HCT116 (cell line): ENCODE data around the gene KANK2. TPM values are rescaled to one million over a fixed set of nuclear protein-coding genes. Genes with fewer than 3 reads are reported as not detected.

Source experiments
- ATAC-seq: fragments of 200-7000 bp; cut with Tn5 transposase; 2 replicates; pipeline ENCODE4 v1.9.1; 2020; ENCODE audit warnings: mild to moderate bottlenecking, moderate library complexity
- BruUV-seq: library from RNA; stranded (reverse); fragments of 400-500 nt; replicated peaks from 2 replicates; lab custom pipeline; 2021; lab: Mats Ljungman, UMichigan
- CTCF ChIA-PET: fragments of 300-600 bp; sonication (Branson Sonifier 250); formaldehyde crosslinking; loops from one replicate; lab custom pipeline; 2021; ENCODE audit warnings: antibody characterized with exemption; lab: Charles Lee
- POLR2A ChIA-PET: fragments of 300-600, 350-600 bp; sonication (Branson Sonifier 250); formaldehyde crosslinking; loops from one replicate; lab custom pipeline; 2021; ENCODE audit warnings: antibody characterized with exemption; lab: Charles Lee
- RAD21 ChIA-PET, 2 experiments: fragments of 300-600 bp; sonication (Branson Sonifier 250); formaldehyde crosslinking; loops; one replicate each; lab custom pipeline; 2023; ENCODE audit warnings: low total read pairs in 2 of 2; ENCODE audit not compliant: uncharacterized antibody in 2 of 2, unreplicated experiment in 2 of 2, low non-redundant PET in 1 of 2; lab: Charles Lee
- DNase-seq: peaks from one replicate; pipeline ENCODE4 v3.0.0-alpha.2; 2010; ENCODE audit warnings: low read depth, low spot score
- H2AFZ ChIP-seq: fragments of 200-600 bp; shearing (Covaris generic), sonication (generic); 2 replicates; pipeline ENCODE4 v1.6.1; 2017; ENCODE audit warnings: low read depth, mixed run types, mixed read lengths, antibody characterized with exemption, low read length; ENCODE audit not compliant: poor library complexity, severe bottlenecking
- H3K27ac ChIP-seq: 2 replicates; pipeline ENCODE4 v1.5.1; 2012; ENCODE audit warnings: low read depth, low read length
- H3K27me3 ChIP-seq: fragments of 200-600 bp; sonication (generic); 2 replicates; pipeline ENCODE4 v1.6.1; 2016; ENCODE audit warnings: mixed run types, low read length, mixed read lengths; ENCODE audit not compliant: insufficient read depth
- H3K36me3 ChIP-seq, 2 experiments: fragments of 200-500 bp in 1 of 2; fragments of 200-600 bp in 1 of 2; sonication (Bioruptor generic) in 1 of 2; sonication (generic) in 1 of 2; 2 replicates each; pipeline versions ENCODE4 v1.5.1 to v1.6.1; 2014 to 2016; ENCODE audit warnings: low read length in 2 of 2, inconsistent platforms in 1 of 2, mixed read lengths in 1 of 2, mixed run types in 1 of 2; ENCODE audit not compliant: insufficient read depth in 2 of 2, control insufficient read depth in 1 of 2
- H3K4me1 ChIP-seq, 2 experiments: fragments of 200-600 bp in 1 of 2; sonication (generic) in 1 of 2; 2 replicates each; pipeline versions ENCODE4 v1.5.1 to v1.6.1; 2012 to 2017; ENCODE audit warnings: low read length in 2 of 2, inconsistent platforms in 1 of 2, mild to moderate bottlenecking in 1 of 2, mixed read lengths in 1 of 2, mixed run types in 1 of 2, moderate library complexity in 1 of 2; ENCODE audit not compliant: insufficient read depth in 2 of 2, control insufficient read depth in 1 of 2
- H3K4me2 ChIP-seq: fragments of 200-600 bp; sonication (generic); 2 replicates; pipeline ENCODE4 v1.6.1; 2017; ENCODE audit warnings: mixed run types, low read length, mixed read lengths
- H3K4me3 ChIP-seq, 2 experiments: fragments of 200-600 bp in 1 of 2; sonication (generic) in 1 of 2; replicated peaks in 1 of 2; 2 replicates each; pipeline ENCODE4 v1.5.1; 2011 to 2016; ENCODE audit warnings: low read length in 2 of 2, control low read depth in 1 of 2, low read depth in 1 of 2, mild to moderate bottlenecking in 1 of 2, mixed read lengths in 1 of 2, mixed run types in 1 of 2
- H3K79me2 ChIP-seq: fragments of 200-600 bp; sonication (generic); 2 replicates; pipeline ENCODE4 v1.6.1; 2017; ENCODE audit warnings: mild to moderate bottlenecking, mixed run types, low read length, moderate library complexity, mixed read lengths; ENCODE audit not compliant: insufficient read depth
- H3K9ac ChIP-seq: fragments of 200-600 bp; sonication (generic); 2 replicates; pipeline ENCODE4 v1.6.1; 2016; ENCODE audit warnings: low read length, mixed read lengths
- H3K9me2 ChIP-seq: fragments of 200-600 bp; sonication (generic), shearing (Covaris generic); 2 replicates; pipeline ENCODE4 v1.6.1; 2017; ENCODE audit warnings: mixed run types, mild to moderate bottlenecking, moderate library complexity; ENCODE audit not compliant: insufficient read depth
- H3K9me3 ChIP-seq, 2 experiments: fragments of 200-500 bp in 1 of 2; fragments of 200-600 bp in 1 of 2; sonication (Bioruptor generic) in 1 of 2; sonication (generic) in 1 of 2; 2 replicates each; pipeline ENCODE4 v1.6.1; 2014 to 2017; ENCODE audit warnings: low read length in 2 of 2, mixed read lengths in 2 of 2, inconsistent platforms in 1 of 2, low read depth in 1 of 2, mild to moderate bottlenecking in 1 of 2, mixed run types in 1 of 2, moderate library complexity in 1 of 2; ENCODE audit not compliant: control insufficient read depth in 1 of 2, insufficient read depth in 1 of 2
- H4K20me1 ChIP-seq: fragments of 200-600 bp; sonication (generic), shearing (Covaris generic); 2 replicates; pipeline ENCODE4 v1.6.1; 2017; ENCODE audit warnings: mixed run types, mild to moderate bottlenecking, moderate library complexity; ENCODE audit not compliant: insufficient read depth
- ATF3 ChIP-seq: IDR thresholded peaks from 2 replicates; pipeline ENCODE4 v1.6.1; 2012
- CBX3 ChIP-seq: IDR thresholded peaks from 2 replicates; pipeline ENCODE4 v1.6.1; 2012; ENCODE audit warnings: low read depth
- CEBPB ChIP-seq: IDR thresholded peaks from 2 replicates; pipeline ENCODE4 v1.6.1; 2012; ENCODE audit warnings: low read depth
- EGR1 ChIP-seq: IDR thresholded peaks from 2 replicates; pipeline ENCODE4 v1.6.1; 2012; ENCODE audit warnings: low read depth
- EZH2 ChIP-seq: fragments of 200-600 bp; sonication (generic); IDR thresholded peaks from 2 replicates; pipeline ENCODE4 v1.6.1; 2017; ENCODE audit warnings: antibody characterized with exemption, mixed run types
- EZH2phosphoT487 ChIP-seq: fragments of 200-600 bp; IDR thresholded peaks from 2 replicates; pipeline ENCODE4 v1.6.1; 2018; ENCODE audit warnings: antibody characterized with exemption, borderline replicate concordance
- JUND ChIP-seq: IDR thresholded peaks from 2 replicates; pipeline ENCODE4 v1.6.1; 2012
- POLR2AphosphoS5 ChIP-seq: IDR thresholded peaks from 2 replicates; pipeline ENCODE4 v1.6.1; 2011; ENCODE audit warnings: mild to moderate bottlenecking, low read depth, low read length, moderate library complexity
- SIN3A ChIP-seq: IDR thresholded peaks from 2 replicates; pipeline ENCODE4 v1.6.1; 2012; ENCODE audit warnings: low read depth
- SRF ChIP-seq: IDR thresholded peaks from 2 replicates; pipeline ENCODE4 v1.6.1; 2012; ENCODE audit warnings: low read depth
- intact Hi-C: fragments of 100-400 bp; cut with micrococcal nuclease; formaldehyde crosslinking; loops from 2 replicates; pipeline ENCODE4 v1.10.0; 2022
- total RNA-seq: library from RNA; stranded (reverse); gene quantifications from one replicate; pipeline ENCODE4 v1.2.1, GENCODE V29; 2021; ENCODE audit not compliant: unreplicated experiment
- TF ChIP-seq, protein P1 (sequence below), 3 experiments: fragments of 200-600 bp in 1 of 3; sonication (generic) in 1 of 3; IDR thresholded peaks in 2 of 3; conservative IDR thresholded peaks in 1 of 3; 2 replicates each; pipeline ENCODE4 v1.5.1; 2012 to 2017; ENCODE audit warnings: low read depth in 2 of 3, low read length in 2 of 3, antibody characterized with exemption in 1 of 3, borderline replicate concordance in 1 of 3, control low read depth in 1 of 3, mild to moderate bottlenecking in 1 of 3, mixed read lengths in 1 of 3, mixed run types in 1 of 3, moderate library complexity in 1 of 3; ENCODE audit not compliant: insufficient read depth in 1 of 3
- TF ChIP-seq, protein P2 (sequence below): IDR thresholded peaks from 2 replicates; pipeline ENCODE4 v1.6.1; 2012; ENCODE audit warnings: low read depth

The KANK2 gene
- total RNA-seq, 1 experiment from 2014 or later, result 43.6 TPM

DNA sequence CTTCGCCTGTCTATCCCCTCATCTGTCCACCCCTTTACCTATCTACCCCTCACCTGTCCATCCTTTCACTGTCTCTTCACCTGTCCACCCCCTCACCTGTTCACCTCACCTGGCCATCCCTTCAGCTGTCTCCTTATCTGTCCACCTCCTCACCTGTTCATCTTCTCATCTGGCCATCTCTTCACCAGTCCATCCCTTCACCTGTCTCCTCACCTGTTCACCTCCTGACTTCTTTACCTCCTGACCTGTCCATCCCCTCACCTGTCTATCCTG lies 13.2 kb upstream of the KANK2 start:
- intact Hi-C loops, result no loop called here
- Histone ChIP-seq H4K20me1 (no peaks in the 10 kb centered on the region), H3K9me3 (no peaks in the 10 kb centered on the region), H3K36me3 (peaks cover 4 to 6% of the 10 kb centered on the region in 2 experiments; a peak in 2 of 4 replicates), H2AFZ (no peak overlapping the region), H3K27me3 (no peaks in the 10 kb centered on the region), H3K4me1 (no peaks in the 10 kb centered on the region), H3K79me2 (no peaks in the 10 kb centered on the region), H3K27ac (no peak overlapping the region), H3K4me3 (no peak overlapping the region), H3K9me2 (no peaks in the 10 kb centered on the region), H3K4me2 (no peak overlapping the region), H3K9ac (no peak overlapping the region)
- no peak for DNase-seq
- no peak for ATAC-seq
- RAD21 ChIA-PET, result no interaction called here
- TF ChIP-seq CBX3, result no peak
- TF ChIP-seq, protein P1, sequence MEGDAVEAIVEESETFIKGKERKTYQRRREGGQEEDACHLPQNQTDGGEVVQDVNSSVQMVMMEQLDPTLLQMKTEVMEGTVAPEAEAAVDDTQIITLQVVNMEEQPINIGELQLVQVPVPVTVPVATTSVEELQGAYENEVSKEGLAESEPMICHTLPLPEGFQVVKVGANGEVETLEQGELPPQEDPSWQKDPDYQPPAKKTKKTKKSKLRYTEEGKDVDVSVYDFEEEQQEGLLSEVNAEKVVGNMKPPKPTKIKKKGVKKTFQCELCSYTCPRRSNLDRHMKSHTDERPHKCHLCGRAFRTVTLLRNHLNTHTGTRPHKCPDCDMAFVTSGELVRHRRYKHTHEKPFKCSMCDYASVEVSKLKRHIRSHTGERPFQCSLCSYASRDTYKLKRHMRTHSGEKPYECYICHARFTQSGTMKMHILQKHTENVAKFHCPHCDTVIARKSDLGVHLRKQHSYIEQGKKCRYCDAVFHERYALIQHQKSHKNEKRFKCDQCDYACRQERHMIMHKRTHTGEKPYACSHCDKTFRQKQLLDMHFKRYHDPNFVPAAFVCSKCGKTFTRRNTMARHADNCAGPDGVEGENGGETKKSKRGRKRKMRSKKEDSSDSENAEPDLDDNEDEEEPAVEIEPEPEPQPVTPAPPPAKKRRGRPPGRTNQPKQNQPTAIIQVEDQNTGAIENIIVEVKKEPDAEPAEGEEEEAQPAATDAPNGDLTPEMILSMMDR (IDR thresholded peaks at IDR 0.05 in 2 of 3, conservative IDR thresholded peaks at IDR 0.05 in 1 of 3; ENCODE audit: borderline replicate concordance in 1 of 3, insufficient read depth in 1 of 3, low read depth in 2 of 3, low read length in 2 of 3), result no peak
- no peak for TF ChIP-seq JUND
- TF ChIP-seq EGR1, result no peak
- no peak for TF ChIP-seq ATF3
- no peak for TF ChIP-seq CEBPB
- TF ChIP-seq SRF, result no peak
- CTCF ChIA-PET, result no interaction called here
- BruUV-seq, result no TSS peak
- POLR2A ChIA-PET, result no interaction called here

GRCh38 chr19:11209839-11210655 lies 12.7 kb upstream of the KANK2 start:
- Histone ChIP-seq H3K27ac (no peak overlapping the region), H3K9ac (no peak overlapping the region), H3K27me3 (no peaks in the 10 kb centered on the region), H3K36me3 (peaks cover 0 to 6% of the 10 kb centered on the region in 2 experiments; a peak in 1 of 4 replicates), H3K9me2 (no peaks in the 10 kb centered on the region), H2AFZ (no peak overlapping the region), H4K20me1 (no peaks in the 10 kb centered on the region), H3K4me2 (no peak overlapping the region), H3K9me3 (no peaks in the 10 kb centered on the region), H3K4me3 (no peak overlapping the region), H3K4me1 (no peaks in the 10 kb centered on the region), H3K79me2 (no peaks in the 10 kb centered on the region)
- no TSS peak for BruUV-seq
- POLR2A ChIA-PET, result no interaction called here
- no peak for DNase-seq
- no peak for ATAC-seq
- RAD21 ChIA-PET, result no interaction called here
- CTCF ChIA-PET, result no interaction called here
- intact Hi-C loops, result no loop called here
- TF ChIP-seq EZH2phosphoT487 (no peak), POLR2AphosphoS5 (no peak), SIN3A (no peak), EZH2 (no peak)
- TF ChIP-seq, protein P2, sequence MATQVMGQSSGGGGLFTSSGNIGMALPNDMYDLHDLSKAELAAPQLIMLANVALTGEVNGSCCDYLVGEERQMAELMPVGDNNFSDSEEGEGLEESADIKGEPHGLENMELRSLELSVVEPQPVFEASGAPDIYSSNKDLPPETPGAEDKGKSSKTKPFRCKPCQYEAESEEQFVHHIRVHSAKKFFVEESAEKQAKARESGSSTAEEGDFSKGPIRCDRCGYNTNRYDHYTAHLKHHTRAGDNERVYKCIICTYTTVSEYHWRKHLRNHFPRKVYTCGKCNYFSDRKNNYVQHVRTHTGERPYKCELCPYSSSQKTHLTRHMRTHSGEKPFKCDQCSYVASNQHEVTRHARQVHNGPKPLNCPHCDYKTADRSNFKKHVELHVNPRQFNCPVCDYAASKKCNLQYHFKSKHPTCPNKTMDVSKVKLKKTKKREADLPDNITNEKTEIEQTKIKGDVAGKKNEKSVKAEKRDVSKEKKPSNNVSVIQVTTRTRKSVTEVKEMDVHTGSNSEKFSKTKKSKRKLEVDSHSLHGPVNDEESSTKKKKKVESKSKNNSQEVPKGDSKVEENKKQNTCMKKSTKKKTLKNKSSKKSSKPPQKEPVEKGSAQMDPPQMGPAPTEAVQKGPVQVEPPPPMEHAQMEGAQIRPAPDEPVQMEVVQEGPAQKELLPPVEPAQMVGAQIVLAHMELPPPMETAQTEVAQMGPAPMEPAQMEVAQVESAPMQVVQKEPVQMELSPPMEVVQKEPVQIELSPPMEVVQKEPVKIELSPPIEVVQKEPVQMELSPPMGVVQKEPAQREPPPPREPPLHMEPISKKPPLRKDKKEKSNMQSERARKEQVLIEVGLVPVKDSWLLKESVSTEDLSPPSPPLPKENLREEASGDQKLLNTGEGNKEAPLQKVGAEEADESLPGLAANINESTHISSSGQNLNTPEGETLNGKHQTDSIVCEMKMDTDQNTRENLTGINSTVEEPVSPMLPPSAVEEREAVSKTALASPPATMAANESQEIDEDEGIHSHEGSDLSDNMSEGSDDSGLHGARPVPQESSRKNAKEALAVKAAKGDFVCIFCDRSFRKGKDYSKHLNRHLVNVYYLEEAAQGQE, result no peak
